HG03521 (cell line): ENCODE measurements around the gene COG8.
A peak's percentile ranks its signal among the peaks of the same experiment; 100 is the strongest.

Source experiments
- ATAC-seq: cut with Tn5 transposase; IDR thresholded peaks from one replicate; pipeline ENCODE4 v1.9.1; 2021; ENCODE audit warnings: mild to moderate bottlenecking, moderate library complexity; ENCODE audit not compliant: unreplicated experiment

The COG8 gene

GRCh38 chr16:69346683-69347082 lies 7.3 kb upstream of the COG8 start:
- ATAC-seq, result no peak

GRCh38 chr16:69345923-69346322 lies 6.6 kb upstream of the COG8 start:
- no peak for ATAC-seq

- ATAC-seq, result no peak
Measured at GRCh38 chr16:69344171-69344570, 4.8 kb upstream of the COG8 start.

- ATAC-seq, result peak; percentile 4
Measured at GRCh38 chr16:69340095-69340644, 806 bp upstream of the COG8 start.

GRCh38 chr16:69338557-69339288 lies 641 bp downstream of the COG8 start:
- no peak for ATAC-seq

GRCh38 chr16:69334696-69335095 lies 4.7 kb downstream of the COG8 start:
- no peak for ATAC-seq

GRCh38 chr16:69330286-69331109 lies 8.9 kb downstream of the COG8 start, which contains the start of gene PDF:
PDF (minus strand) TSS chr16:69330588; CDS start chr16:69330570, 18 bp downstream.
- ATAC-seq, result peak; percentile 87

- ATAC-seq, result peak; percentile 26
Measured at GRCh38 chr16:69329369-69330285, 9.7 kb downstream of the COG8 start.

- no peak for ATAC-seq
Measured at GRCh38 chr16:69328854-69329316, 10.5 kb downstream of the COG8 start.

- no peak for ATAC-seq
Measured at GRCh38 chr16:69327585-69328310, 11.6 kb downstream of the COG8 start.

- no peak for ATAC-seq
Measured at GRCh38 chr16:69326172-69326873, 13.0 kb downstream of the COG8 start.

GRCh38 chr16:69325784-69326171 lies 13.6 kb downstream of the COG8 start:
- ATAC-seq, result no peak

- ATAC-seq, result no peak
Measured at GRCh38 chr16:69324585-69325253, 14.6 kb downstream of the COG8 start.

GRCh38 chr16:69324013-69324531 lies 15.3 kb downstream of the COG8 start:
- ATAC-seq, result no peak

GRCh38 chr16:69323415-69323814 lies 15.9 kb downstream of the COG8 start:
- no peak for ATAC-seq

GRCh38 chr16:69322343-69322742 lies 17.0 kb downstream of the COG8 start:
- no peak for ATAC-seq

GRCh38 chr16:69321080-69321479 lies 18.3 kb downstream of the COG8 start:
- ATAC-seq, result no peak

- no peak for ATAC-seq
Measured at GRCh38 chr16:69320740-69321073, 18.7 kb downstream of the COG8 start.
